ENCODE data around the gene MEIS2.

DNA sequence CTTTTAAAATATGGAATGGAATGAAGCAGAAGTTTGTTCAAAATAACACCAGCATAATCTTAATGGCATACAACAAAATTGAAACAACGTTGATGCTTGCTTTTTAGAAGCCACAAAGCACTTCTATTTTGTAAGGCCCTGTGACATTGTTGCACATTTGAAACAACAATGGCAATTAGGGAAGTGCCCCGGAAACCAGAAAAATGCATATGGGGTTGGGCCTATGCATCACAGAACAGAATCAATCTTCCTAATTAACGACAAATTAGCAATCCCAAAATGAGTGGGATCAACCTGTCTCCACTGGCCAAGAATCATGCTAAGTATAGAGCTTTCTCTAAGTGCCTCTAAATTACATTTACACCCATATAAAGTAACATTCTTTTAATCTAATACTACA, 168.9 kb downstream of the MEIS2 start:
- TF ChIP-seq, protein P1, sequence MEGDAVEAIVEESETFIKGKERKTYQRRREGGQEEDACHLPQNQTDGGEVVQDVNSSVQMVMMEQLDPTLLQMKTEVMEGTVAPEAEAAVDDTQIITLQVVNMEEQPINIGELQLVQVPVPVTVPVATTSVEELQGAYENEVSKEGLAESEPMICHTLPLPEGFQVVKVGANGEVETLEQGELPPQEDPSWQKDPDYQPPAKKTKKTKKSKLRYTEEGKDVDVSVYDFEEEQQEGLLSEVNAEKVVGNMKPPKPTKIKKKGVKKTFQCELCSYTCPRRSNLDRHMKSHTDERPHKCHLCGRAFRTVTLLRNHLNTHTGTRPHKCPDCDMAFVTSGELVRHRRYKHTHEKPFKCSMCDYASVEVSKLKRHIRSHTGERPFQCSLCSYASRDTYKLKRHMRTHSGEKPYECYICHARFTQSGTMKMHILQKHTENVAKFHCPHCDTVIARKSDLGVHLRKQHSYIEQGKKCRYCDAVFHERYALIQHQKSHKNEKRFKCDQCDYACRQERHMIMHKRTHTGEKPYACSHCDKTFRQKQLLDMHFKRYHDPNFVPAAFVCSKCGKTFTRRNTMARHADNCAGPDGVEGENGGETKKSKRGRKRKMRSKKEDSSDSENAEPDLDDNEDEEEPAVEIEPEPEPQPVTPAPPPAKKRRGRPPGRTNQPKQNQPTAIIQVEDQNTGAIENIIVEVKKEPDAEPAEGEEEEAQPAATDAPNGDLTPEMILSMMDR (IDR thresholded peaks at IDR 0.05) = no peak
- TF ChIP-seq EP300 (IDR thresholded peaks at IDR 0.05) (no peak), POLR2A (IDR thresholded peaks at IDR 0.05) (no peak)
